IMR-90 (cell line): ENCODE results near the gene LCP1. TPM values are rescaled to one million over a fixed set of nuclear protein-coding genes. Genes with fewer than 3 reads are reported as not detected.

ENCODE experiments used
- ATAC-seq: fragments of 200-7000 bp; cut with Tn5 transposase; 2 replicates; pipeline ENCODE4 v1.9.1; 2020; ENCODE audit warnings: low read depth, mild to moderate bottlenecking, moderate library complexity
- BruUV-seq: library from RNA; stranded (reverse); fragments of 400-500 nt; replicated peaks from 2 replicates; lab custom pipeline; 2021; lab: Mats Ljungman, UMichigan
- CTCF ChIA-PET: fragments of 300-600 bp; formaldehyde crosslinking; extraction: SDS; loops from one replicate; lab custom pipeline; 2021; ENCODE audit warnings: antibody characterized with exemption; lab: Yijun Ruan, JAX
- POLR2A ChIA-PET: fragments of 300-600 bp; sonication (Branson Sonifier 250); formaldehyde crosslinking; loops from one replicate; lab custom pipeline; 2022; ENCODE audit warnings: antibody characterized with exemption; ENCODE audit not compliant: unreplicated experiment; lab: Charles Lee
- DNase-seq: peaks from one replicate; pipeline ENCODE4 v3.0.0; 2013
- H2AFZ ChIP-seq: replicated peaks from 2 replicates; pipeline ENCODE3; 2013; ENCODE audit warnings: low read length, mild to moderate bottlenecking; ENCODE audit not compliant: poor library complexity
- H2AK5ac ChIP-seq: 2 replicates; pipeline ENCODE4 v1.6.1; 2013; ENCODE audit warnings: low read depth, low read length, inconsistent platforms
- H2AK9ac ChIP-seq: replicated peaks from 2 replicates; pipeline ENCODE3; 2013; ENCODE audit warnings: mild to moderate bottlenecking, low read depth, low read length, moderate library complexity; ENCODE audit not compliant: poor library complexity
- H2BK120ac ChIP-seq: 2 replicates; pipeline ENCODE4 v1.6.1; 2013; ENCODE audit warnings: low read depth, low read length, inconsistent platforms
- H2BK15ac ChIP-seq: 3 replicates; pipeline ENCODE4 v1.6.1; 2013; ENCODE audit warnings: low read depth, low read length, inconsistent platforms
- H2BK20ac ChIP-seq: 2 replicates; pipeline ENCODE4 v1.6.1; 2013; ENCODE audit warnings: low read depth, mild to moderate bottlenecking, inconsistent platforms, low read length, moderate library complexity
- H2BK5ac ChIP-seq: 2 replicates; pipeline ENCODE4 v1.6.1; 2013; ENCODE audit warnings: mild to moderate bottlenecking, low read depth, low read length, inconsistent platforms; ENCODE audit not compliant: poor library complexity, severe bottlenecking
- H3K14ac ChIP-seq: replicated peaks from 2 replicates; pipeline ENCODE4 v1.6.1; 2013; ENCODE audit warnings: low read depth, low read length, inconsistent platforms
- H3K18ac ChIP-seq: 2 replicates; pipeline ENCODE4 v1.6.1; 2013; ENCODE audit warnings: low read depth, low read length, control low read depth
- H3K23ac ChIP-seq: 2 replicates; pipeline ENCODE4 v1.6.1; 2013; ENCODE audit warnings: low read depth, low read length, inconsistent platforms
- H3K27ac ChIP-seq: 2 replicates; pipeline ENCODE4 v1.5.1; 2013; ENCODE audit warnings: mild to moderate bottlenecking, control low read depth, low read length; ENCODE audit not compliant: insufficient read depth
- H3K27me3 ChIP-seq: 2 replicates; pipeline ENCODE4 v1.6.1; 2013; ENCODE audit warnings: low read length; ENCODE audit not compliant: control insufficient read depth, insufficient read depth
- H3K36me3 ChIP-seq: 2 replicates; pipeline ENCODE4 v1.6.1; 2013; ENCODE audit warnings: low read length, mixed read lengths; ENCODE audit not compliant: control insufficient read depth, insufficient read depth
- H3K4ac ChIP-seq: 2 replicates; pipeline ENCODE4 v1.6.1; 2013; ENCODE audit warnings: low read depth, low read length, inconsistent platforms
- H3K4me1 ChIP-seq: 2 replicates; pipeline ENCODE4 v1.6.1; 2013; ENCODE audit warnings: low read length, mixed read lengths; ENCODE audit not compliant: control insufficient read depth, insufficient read depth
- H3K4me2 ChIP-seq: 2 replicates; pipeline ENCODE4 v1.6.1; 2013; ENCODE audit warnings: low read depth, mild to moderate bottlenecking, control low read depth, low read length, moderate library complexity
- H3K4me3 ChIP-seq: 2 replicates; pipeline ENCODE4 v1.5.1; 2013; ENCODE audit warnings: low read depth, mild to moderate bottlenecking, control low read depth, low read length, moderate library complexity; ENCODE audit not compliant: insufficient read depth
- H3K56ac ChIP-seq: 2 replicates; pipeline ENCODE4 v1.6.1; 2013; ENCODE audit warnings: low read length, inconsistent platforms; ENCODE audit not compliant: insufficient read depth; ENCODE audit errors: extremely low read depth
- H3K79me1 ChIP-seq, 2 experiments: 2 replicates each; pipeline ENCODE4 v1.6.1; 2013; ENCODE audit warnings: low read length in 2 of 2, inconsistent platforms in 1 of 2, low read depth in 1 of 2
- H3K9ac ChIP-seq: 2 replicates; pipeline ENCODE4 v1.6.1; 2013; ENCODE audit warnings: low read depth, low read length, control low read depth
- H3K9me1 ChIP-seq: 2 replicates; pipeline ENCODE4 v1.6.1; 2013; ENCODE audit warnings: low read length, inconsistent platforms; ENCODE audit not compliant: insufficient read depth
- H3K9me3 ChIP-seq: 2 replicates; pipeline ENCODE4 v1.6.1; 2013; ENCODE audit warnings: low read length; ENCODE audit not compliant: control insufficient read depth, insufficient read depth
- H4K20me1 ChIP-seq: 2 replicates; pipeline ENCODE4 v1.6.1; 2013; ENCODE audit warnings: low read length, inconsistent platforms; ENCODE audit not compliant: insufficient read depth
- H4K5ac ChIP-seq: 2 replicates; pipeline ENCODE4 v1.6.1; 2013; ENCODE audit warnings: mild to moderate bottlenecking, low read depth, low read length, control low read depth
- H4K8ac ChIP-seq, 2 experiments: 2 replicates each; pipeline ENCODE4 v1.6.1; 2013; ENCODE audit warnings: low read depth in 2 of 2, low read length in 2 of 2, control low read depth in 1 of 2, inconsistent platforms in 1 of 2
- H4K91ac ChIP-seq: 2 replicates; pipeline ENCODE4 v1.6.1; 2013; ENCODE audit warnings: low read depth, low read length, inconsistent platforms; ENCODE audit not compliant: insufficient read depth
- BHLHE40 ChIP-seq: fragments of 150-350 bp; IDR thresholded peaks from 2 replicates; pipeline ENCODE4 v1.6.1; 2016; ENCODE audit warnings: mild to moderate bottlenecking, low read depth, low read length
- CEBPB ChIP-seq: IDR thresholded peaks from 2 replicates; pipeline ENCODE4 v1.6.1; 2012; ENCODE audit warnings: low read depth, low read length, improper control_type of control experiment
- CHD1 ChIP-seq: IDR thresholded peaks from 2 replicates; pipeline ENCODE4 v1.6.1; 2012; ENCODE audit warnings: low read depth, low read length, improper control_type of control experiment
- CTCF ChIP-seq: conservative IDR thresholded peaks from 2 replicates; pipeline ENCODE4 v1.5.1; 2012; ENCODE audit warnings: mild to moderate bottlenecking, low read depth, low read length, improper control_type of control experiment
- ELK1 ChIP-seq: fragments of 150-350 bp; IDR thresholded peaks from 2 replicates; pipeline ENCODE4 v1.6.1; 2016; ENCODE audit warnings: low read depth, mild to moderate bottlenecking, low read length, moderate library complexity, borderline replicate concordance
- FOS ChIP-seq: fragments of 150-350 bp; IDR thresholded peaks from 2 replicates; pipeline ENCODE4 v1.6.1; 2016; ENCODE audit warnings: low read depth, low read length
- MAFK ChIP-seq: IDR thresholded peaks from 2 replicates; pipeline ENCODE4 v1.6.1; 2012; ENCODE audit warnings: low read depth, low read length, improper control_type of control experiment
- MAZ ChIP-seq: IDR thresholded peaks from 2 replicates; pipeline ENCODE4 v1.6.1; 2012; ENCODE audit warnings: low read depth, mild to moderate bottlenecking, low read length, improper control_type of control experiment, moderate library complexity, borderline replicate concordance
- MXI1 ChIP-seq: IDR thresholded peaks from 2 replicates; pipeline ENCODE4 v1.6.1; 2012; ENCODE audit warnings: low read depth, mild to moderate bottlenecking, low read length, moderate library complexity, borderline replicate concordance
- NFE2L2 ChIP-seq: fragments of 150-350 bp; IDR thresholded peaks from 2 replicates; pipeline ENCODE4 v1.6.1; 2016; ENCODE audit warnings: low read depth, mild to moderate bottlenecking, low read length
- POLR2A ChIP-seq: IDR thresholded peaks from 2 replicates; pipeline ENCODE4 v1.6.1; 2012; ENCODE audit warnings: mild to moderate bottlenecking, low read depth, low read length
- RAD21 ChIP-seq: IDR thresholded peaks from 2 replicates; pipeline ENCODE4 v1.6.1; 2012; ENCODE audit warnings: low read length, improper control_type of control experiment
- RCOR1 ChIP-seq: IDR thresholded peaks from 2 replicates; pipeline ENCODE4 v1.6.1; 2012; ENCODE audit warnings: mild to moderate bottlenecking, low read length, improper control_type of control experiment; ENCODE audit not compliant: insufficient replicate concordance
- RFX5 ChIP-seq: IDR thresholded peaks from 2 replicates; pipeline ENCODE4 v1.8.0; 2012; ENCODE audit warnings: low read depth, mild to moderate bottlenecking, low read length, moderate library complexity
- SMC3 ChIP-seq: fragments of 150-350 bp; IDR thresholded peaks from 2 replicates; pipeline ENCODE4 v1.6.1; 2016; ENCODE audit warnings: low read depth, mild to moderate bottlenecking, antibody characterized with exemption, low read length, moderate library complexity
- USF2 ChIP-seq: fragments of 150-350 bp; IDR thresholded peaks from 2 replicates; pipeline ENCODE4 v1.6.1; 2017; ENCODE audit warnings: mild to moderate bottlenecking, antibody characterized with exemption, low read length, low read depth
- WGBS, 2 experiments: methylation state at CpG; one replicate each; pipeline versions ENCODE4 v1.1.5 to v1.1.7; 2013; ENCODE audit warnings: missing lambda C conversion rate in 2 of 2; ENCODE audit not compliant: insufficient read length in 1 of 2; ENCODE audit errors: extremely low coverage in 2 of 2; 5-methylcytosine and 5-hydroxymethylcytosine counted together
- dilution Hi-C: fragments of 300-500 bp; cut with HindIII; formaldehyde crosslinking; loops from one replicate; pipeline ENCODE4 v1.14.3; 2018; ENCODE audit warnings: low sequenced_read_pairs; ENCODE audit not compliant: unreplicated experiment
- in situ Hi-C: fragments of 300-500 bp; cut with MboI; formaldehyde crosslinking; loops from 3 replicates; pipeline ENCODE4 v1.14.3; 2019; ENCODE audit warnings: low sequenced_read_pairs, inconsistent platforms, mixed read lengths
- intact Hi-C: fragments of 100-400 bp; cut with micrococcal nuclease; formaldehyde crosslinking; loops from 2 replicates; pipeline ENCODE4 v1.10.0; 2022
- polyA plus RNA-seq, 3 experiments: library from polyadenylated mRNA; depleted of rRNA; stranded (reverse); fragments of >200 nt; gene quantifications; 2 replicates each; pipeline ENCODE4 v1.2.3, GENCODE V29; 2012; ENCODE audit warnings: low replicate concordance in 1 of 3
- total RNA-seq: library from RNA; depleted of rRNA; stranded (reverse); fragments of >200 nt; gene quantifications from 2 replicates; pipeline ENCODE4 v1.2.3, GENCODE V29; 2012

LCP1 gene
- total and polyA plus RNA-seq, 2 of the 4 experiments (the other 2 are of a cell fraction) = not detected

GRCh38 chr13:46182491-46182877 lies 507 bp upstream of the LCP1 start:
- Histone ChIP-seq H2AK5ac (no peak overlapping the region), H4K5ac (no peak overlapping the region), H4K8ac (no peak overlapping the region), H3K9ac (no peak overlapping the region), H3K4me3 (no peak overlapping the region), H2BK120ac (no peak overlapping the region), H4K91ac (no peak overlapping the region), H3K56ac (no peak overlapping the region), H3K36me3 (no peaks in the 10 kb centered on the region), H3K23ac (no peak overlapping the region), H2AK9ac (no peak overlapping the region), H3K18ac (no peak overlapping the region), H3K27me3 (peaks cover 2% of the 10 kb centered on the region; the same call in 1 of the 2 replicates), H3K14ac (no peak overlapping the region), H3K4ac (no peak overlapping the region), H2BK20ac (no peak overlapping the region), H2BK5ac (no peak overlapping the region), H3K79me1 (no peaks in the 10 kb centered on the region), H4K20me1 (no peaks in the 10 kb centered on the region), H3K4me2 (no peak overlapping the region), H3K27ac (no peak overlapping the region), H3K9me3 (no peaks in the 10 kb centered on the region), H2AFZ (no peak overlapping the region), H2BK15ac (no peak overlapping the region), H3K4me1 (no peaks in the 10 kb centered on the region), H3K9me1 (no peaks in the 10 kb centered on the region)
- ATAC-seq = no peak
- BruUV-seq = no TSS peak
- POLR2A ChIA-PET = no interaction called here
- TF ChIP-seq USF2 (no peak), RAD21 (no peak), NFE2L2 (no peak), BHLHE40 (no peak), RFX5 (no peak), MXI1 (no peak), MAFK (no peak), SMC3 (no peak), POLR2A (no peak), CTCF (no peak), RCOR1 (no peak), FOS (no peak), CHD1 (no peak), ELK1 (no peak), MAZ (no peak), CEBPB (no peak)
- DNase-seq = no peak
- CTCF ChIA-PET = no interaction called here
- no CpG with 5 or more reads among the region's 2 CpGs for WGBS, 2 experiments
- intact Hi-C loops (no loop called here), dilution Hi-C loops (no loop called here), in situ Hi-C loops (no loop called here)
